BJ (cell line): ENCODE results near the gene DLX4. TPM values are rescaled to one million over a fixed set of nuclear protein-coding genes. Genes with fewer than 3 reads are reported as not detected.

Source experiments
- CTCF ChIA-PET: fragments of 350-600 bp; formaldehyde crosslinking; extraction: SDS; loops from one replicate; lab custom pipeline; 2021; ENCODE audit warnings: antibody characterized with exemption, inconsistent platforms; lab: Yijun Ruan, JAX
- POLR2A ChIA-PET: fragments of 300-600 bp; sonication (Branson Sonifier 250); formaldehyde crosslinking; extraction: SDS; loops from one replicate; lab custom pipeline; 2021; ENCODE audit warnings: antibody characterized with exemption; lab: Charles Lee
- DNase-seq: peaks from one replicate; pipeline ENCODE4 v3.0.0-alpha.2; 2011; ENCODE audit warnings: low read depth
- H3K27me3 ChIP-seq: 2 replicates; pipeline ENCODE4 v1.6.0; 2011; ENCODE audit warnings: low read length; ENCODE audit not compliant: control insufficient read depth, insufficient read depth
- H3K36me3 ChIP-seq: 2 replicates; pipeline ENCODE4 v1.5.1; 2011; ENCODE audit warnings: low read length; ENCODE audit not compliant: control insufficient read depth, insufficient read depth
- H3K4me3 ChIP-seq: 2 replicates; pipeline ENCODE4 v1.5.1; 2011; ENCODE audit warnings: low read depth, mild to moderate bottlenecking, control low read depth, low read length
- polyA plus RNA-seq: library from polyadenylated mRNA; depleted of rRNA; stranded (reverse); fragments of >200 nt; gene quantifications from 2 replicates; pipeline ENCODE4 v1.2.3, GENCODE V29; 2011
- TF ChIP-seq, protein P1 (sequence below): IDR thresholded peaks from 2 replicates; pipeline ENCODE4 v1.5.1; 2011; ENCODE audit warnings: low read depth, mild to moderate bottlenecking, control low read depth, inconsistent platforms, low read length, moderate library complexity; ENCODE audit not compliant: insufficient read depth

The DLX4 gene
- polyA plus RNA-seq, 1 experiment, result 0.29 TPM

DNA sequence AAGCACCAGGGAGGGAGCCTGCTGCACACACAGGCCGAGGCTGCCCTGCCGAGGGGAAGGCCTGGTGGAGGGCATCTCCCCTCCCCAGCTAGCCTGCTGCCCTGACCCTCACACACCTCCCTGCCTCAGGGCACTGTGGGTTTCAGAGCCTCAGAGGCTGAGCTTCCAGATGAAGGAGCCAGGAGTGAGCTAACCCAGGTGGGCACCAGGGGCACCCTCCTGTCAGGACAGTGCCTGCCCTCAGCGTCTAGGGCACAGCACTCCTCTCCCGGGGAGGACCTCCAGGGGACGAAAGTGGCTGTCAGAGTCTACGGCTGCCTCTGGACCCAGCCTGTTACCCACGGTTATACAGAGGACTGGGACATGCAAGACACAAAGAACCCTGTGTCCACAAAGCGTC is 22.8 kb upstream of the DLX4 start:
- POLR2A ChIA-PET, result no interaction called here
- DNase-seq, result no peak
- TF ChIP-seq, protein P1, sequence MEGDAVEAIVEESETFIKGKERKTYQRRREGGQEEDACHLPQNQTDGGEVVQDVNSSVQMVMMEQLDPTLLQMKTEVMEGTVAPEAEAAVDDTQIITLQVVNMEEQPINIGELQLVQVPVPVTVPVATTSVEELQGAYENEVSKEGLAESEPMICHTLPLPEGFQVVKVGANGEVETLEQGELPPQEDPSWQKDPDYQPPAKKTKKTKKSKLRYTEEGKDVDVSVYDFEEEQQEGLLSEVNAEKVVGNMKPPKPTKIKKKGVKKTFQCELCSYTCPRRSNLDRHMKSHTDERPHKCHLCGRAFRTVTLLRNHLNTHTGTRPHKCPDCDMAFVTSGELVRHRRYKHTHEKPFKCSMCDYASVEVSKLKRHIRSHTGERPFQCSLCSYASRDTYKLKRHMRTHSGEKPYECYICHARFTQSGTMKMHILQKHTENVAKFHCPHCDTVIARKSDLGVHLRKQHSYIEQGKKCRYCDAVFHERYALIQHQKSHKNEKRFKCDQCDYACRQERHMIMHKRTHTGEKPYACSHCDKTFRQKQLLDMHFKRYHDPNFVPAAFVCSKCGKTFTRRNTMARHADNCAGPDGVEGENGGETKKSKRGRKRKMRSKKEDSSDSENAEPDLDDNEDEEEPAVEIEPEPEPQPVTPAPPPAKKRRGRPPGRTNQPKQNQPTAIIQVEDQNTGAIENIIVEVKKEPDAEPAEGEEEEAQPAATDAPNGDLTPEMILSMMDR, result no peak
- no peak overlapping the region for H3K4me3 ChIP-seq
- peaks cover 42% of the 10 kb centered on the region for H3K27me3 ChIP-seq
- CTCF ChIA-PET, result interaction anchor here (1.4 to 5.8 kb wide), 2 partner anchors 51 to 66 kb away, joined by 5 to 30 read pairs; no protein-coding TSS in a partner anchor
- no peaks in the 10 kb centered on the region for H3K36me3 ChIP-seq

DNA sequence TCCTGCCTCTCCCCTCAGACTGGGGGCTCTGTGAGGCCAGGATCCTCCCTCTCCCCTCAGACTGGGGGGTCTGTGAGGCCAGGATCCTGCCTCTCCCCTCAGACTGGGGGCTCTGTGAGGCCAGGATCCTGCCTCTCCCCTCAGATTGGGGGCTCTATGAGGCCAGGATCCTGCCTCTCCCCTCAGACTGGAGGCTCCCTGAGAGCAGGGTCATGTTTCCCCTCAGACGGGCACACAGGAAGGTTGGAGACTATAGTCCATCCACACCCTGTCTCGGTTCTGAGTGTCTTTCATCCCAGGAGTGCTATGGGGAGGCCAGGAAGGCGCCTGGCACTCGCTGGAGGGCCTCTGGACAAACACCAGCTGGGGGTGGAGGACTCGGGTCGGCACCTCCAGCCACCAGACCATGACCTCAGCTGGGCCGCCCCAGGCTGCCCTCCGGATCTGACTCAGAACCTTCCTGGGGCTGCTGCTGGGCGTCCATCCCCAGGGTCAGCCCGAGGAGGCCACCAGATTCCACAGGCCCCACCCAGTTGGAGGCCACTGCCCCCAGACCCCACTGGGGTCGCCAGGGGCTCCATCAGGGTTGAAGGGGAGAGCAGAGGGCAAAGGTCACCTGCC is 21.9 kb upstream of the DLX4 start:
- POLR2A ChIA-PET, result no interaction called here
- Histone ChIP-seq H3K36me3 (no peaks in the 10 kb centered on the region), H3K27me3 (peaks cover 36% of the 10 kb centered on the region), H3K4me3 (no peak overlapping the region)
- no peak for DNase-seq
- CTCF ChIA-PET, result interaction anchor here (0.7 to 5.8 kb wide), 2 partner anchors 50 to 95 kb away, joined by 3 to 30 read pairs; no protein-coding TSS in a partner anchor
- TF ChIP-seq, protein P1, result no peak

DNA sequence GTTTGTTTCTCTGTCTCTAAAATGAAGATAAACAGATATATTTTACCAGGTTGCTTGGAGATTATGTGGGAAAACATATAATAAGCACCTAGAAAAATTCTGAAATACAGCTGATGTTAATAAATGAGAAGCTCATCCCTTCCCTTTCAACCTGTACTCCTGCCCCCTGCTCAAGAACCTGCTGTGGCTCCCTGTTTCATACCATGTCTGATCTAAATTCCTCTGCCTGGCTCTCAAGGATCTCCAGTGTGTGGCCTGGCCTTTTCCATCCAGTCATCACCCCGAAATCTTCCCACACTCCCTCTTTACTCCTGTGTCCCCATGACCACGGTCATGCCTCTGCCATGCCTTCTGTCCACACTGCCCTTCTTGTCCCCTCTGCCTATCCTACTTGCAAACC is 19.4 kb upstream of the DLX4 start:
- ChIA-PET POLR2A (no interaction called here), CTCF (interaction anchor here (6.4 kb wide), 1 partner anchor 46 kb away, joined by 110 read pairs; the partner anchor contains the start of gene DLX3)
- Histone ChIP-seq H3K27me3 (peaks cover 20% of the 10 kb centered on the region), H3K4me3 (no peak overlapping the region), H3K36me3 (no peaks in the 10 kb centered on the region)
- DNase-seq, result no peak
- TF ChIP-seq, protein P1, result no peak

DNA sequence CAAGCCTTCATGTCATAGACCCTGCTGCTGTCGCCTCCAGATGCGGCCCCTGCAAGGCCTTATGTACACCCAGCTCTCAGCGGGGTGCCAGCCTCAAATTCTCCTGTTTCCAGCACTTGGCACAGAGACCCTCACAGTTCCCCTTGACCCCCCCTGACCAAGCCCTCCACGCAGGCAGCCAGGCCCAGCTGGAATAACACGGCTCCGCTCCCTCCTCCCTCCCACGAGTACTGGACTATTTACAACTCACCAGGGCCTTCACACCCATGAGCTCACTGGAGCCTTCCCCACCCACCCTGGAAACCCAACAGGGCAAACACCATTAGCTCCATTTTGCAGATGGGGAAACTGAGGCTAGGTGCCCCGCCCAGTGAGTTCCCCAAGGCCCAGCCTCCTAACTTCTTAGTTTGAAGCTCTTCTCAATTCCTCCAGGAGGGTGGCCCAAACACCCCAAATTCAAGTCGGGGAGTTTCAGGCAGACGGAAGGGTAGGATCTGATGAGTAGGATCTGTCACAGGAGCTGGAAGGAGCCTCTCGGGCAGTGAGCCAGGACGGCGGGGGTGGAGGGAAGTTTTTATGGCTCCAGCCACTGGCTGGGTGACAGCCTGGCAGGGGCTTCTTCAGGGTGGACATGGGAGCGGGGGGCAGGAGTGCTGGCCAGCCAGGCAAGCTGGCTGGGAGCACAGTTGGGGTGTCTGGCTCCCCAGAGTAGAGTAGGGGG is 17.5 kb upstream of the DLX4 start:
- H3K4me3 ChIP-seq, result no peak overlapping the region
- H3K27me3 ChIP-seq, result peaks cover 11% of the 10 kb centered on the region
- DNase-seq, result no peak
- TF ChIP-seq, protein P1, result no peak
- ChIA-PET POLR2A (no interaction called here), CTCF (interaction anchor here (0.5 to 7.0 kb wide), 21 partner anchors 9 to 262 kb away, joined by 3 to 110 read pairs (median 9); partner anchors contain the start of gene DLX3)
- H3K36me3 ChIP-seq, result no peaks in the 10 kb centered on the region

DNA sequence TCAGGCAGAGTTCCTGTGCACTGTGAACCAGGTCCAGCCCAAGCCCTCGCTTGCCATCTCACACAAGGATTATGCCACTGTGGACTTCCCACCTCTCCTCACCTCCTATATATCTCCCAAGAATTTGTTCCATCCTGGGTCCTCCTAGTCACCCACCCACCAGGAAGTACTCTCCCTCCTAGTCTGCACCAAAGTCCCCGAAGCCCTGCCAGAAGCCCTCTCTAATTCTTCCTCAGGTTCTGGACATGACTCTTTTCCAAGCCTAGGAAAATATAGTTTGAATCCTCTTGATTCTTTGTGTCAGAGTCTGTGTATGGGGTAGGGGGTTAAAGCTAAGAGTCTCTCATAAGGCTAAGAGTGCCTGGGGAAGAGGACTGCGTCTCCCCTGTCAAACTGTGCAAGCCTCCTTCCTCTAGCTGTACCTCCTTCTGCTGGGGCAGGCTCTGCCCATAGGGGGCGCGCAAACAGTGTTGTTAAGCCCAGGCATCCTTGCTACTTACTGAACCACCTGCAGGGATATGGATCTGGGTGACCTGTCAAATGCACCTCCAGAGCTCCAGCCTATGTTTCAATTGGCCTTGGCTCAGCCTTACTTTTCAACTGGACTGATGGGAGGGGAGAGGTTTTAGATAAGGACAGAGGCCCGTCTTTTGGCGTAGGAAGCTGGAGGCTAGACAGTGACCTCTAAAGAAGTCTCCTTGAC is 16.6 kb upstream of the DLX4 start:
- Histone ChIP-seq H3K4me3 (no peak overlapping the region), H3K27me3 (peaks cover 15% of the 10 kb centered on the region), H3K36me3 (no peaks in the 10 kb centered on the region)
- TF ChIP-seq, protein P1, result peak; percentile 95
- ChIA-PET POLR2A (no interaction called here), CTCF (interaction anchor here (0.7 to 7.0 kb wide), 39 partner anchors 9 to 432 kb away, joined by 3 to 110 read pairs (median 6); partner anchors contain the start of gene DLX3)
- no peak for DNase-seq
